K562 (cell line): ENCODE results near the gene SETD3. TPM values are rescaled to one million over a fixed set of nuclear protein-coding genes. Genes with fewer than 3 reads are reported as not detected.

Experiments used
- ATAC-seq: fragments of 200-7000 bp; cut with Tn5 transposase; 3 replicates; pipeline ENCODE4 v1.9.1; 2020; ENCODE audit warnings: moderate library complexity
- BruUV-seq: library from RNA; stranded (reverse); fragments of 400-500 nt; replicated peaks from 2 replicates; lab custom pipeline; 2021; lab: Mats Ljungman, UMichigan
- CTCF ChIA-PET: fragments of 300-600 bp; formaldehyde crosslinking; extraction: SDS; loops from one replicate; lab custom pipeline; 2021; ENCODE audit warnings: low intra/inter-chr PET ratio; lab: Yijun Ruan, JAX
- POLR2A ChIA-PET: fragments of 300-600, 350-650 bp; sonication (Branson Sonifier 250); formaldehyde crosslinking; extraction: SDS; loops from one replicate; lab custom pipeline; 2021; ENCODE audit warnings: antibody characterized with exemption, inconsistent platforms; lab: Yijun Ruan, JAX
- DNase-seq, 4 experiments: peaks; one replicate each; pipeline versions ENCODE4 v3.0.0 to v3.0.0-alpha.2; 2011 to 2018; ENCODE audit warnings: low spot score in 3 of 4, mixed read lengths in 3 of 4; ENCODE audit errors: extremely low read depth in 1 of 4
- FAIRE-seq: peaks from 2 replicates; lab custom pipeline; 2011; peaks lifted over from hg19 to GRCh38; lab: Jason Lieb, UNC
- H2AFZ ChIP-seq: 2 replicates; pipeline ENCODE4 v1.6.0; 2011; ENCODE audit warnings: low read depth, low read length, control low read depth, inconsistent platforms
- H3K27ac ChIP-seq: fragments of 200-600 bp; 3 replicates; pipeline ENCODE4 v1.8.0; 2011; ENCODE audit warnings: low read depth, mild to moderate bottlenecking, control low read depth, inconsistent platforms, low read length, moderate library complexity, mixed read lengths; ENCODE audit errors: extremely low read depth
- H3K27me3 ChIP-seq, 2 experiments: fragments of 300-600 bp in 1 of 2; 2 replicates in 1 of 2; 3 replicates in 1 of 2; pipeline versions ENCODE4 v1.6.0 to v1.8.0; 2011; ENCODE audit warnings: inconsistent platforms in 2 of 2, low read length in 2 of 2, mild to moderate bottlenecking in 1 of 2, mixed read lengths in 1 of 2, moderate library complexity in 1 of 2; ENCODE audit not compliant: control insufficient read depth in 2 of 2, insufficient read depth in 2 of 2
- H3K36me3 ChIP-seq: fragments of 300-600 bp; 3 replicates; pipeline ENCODE4 v1.8.0; 2011; ENCODE audit warnings: mild to moderate bottlenecking, low read length, inconsistent platforms; ENCODE audit not compliant: control insufficient read depth, insufficient read depth
- H3K4me1 ChIP-seq, 2 experiments: fragments of 200-600 bp in 1 of 2; replicated peaks in 1 of 2; 2 replicates in 1 of 2; 3 replicates in 1 of 2; pipeline versions ENCODE4 v1.5.1 to v1.8.0; 2011; ENCODE audit warnings: inconsistent platforms in 2 of 2, low read length in 2 of 2, mild to moderate bottlenecking in 1 of 2, mixed read lengths in 1 of 2, moderate library complexity in 1 of 2; ENCODE audit not compliant: control insufficient read depth in 2 of 2, insufficient read depth in 2 of 2
- H3K4me2 ChIP-seq: 2 replicates; pipeline ENCODE4 v1.6.1; 2011; ENCODE audit warnings: low read length, control low read depth, inconsistent platforms, mixed read lengths; ENCODE audit not compliant: insufficient read depth
- H3K4me3 ChIP-seq: fragments of 200-600 bp; sonication (generic), shearing (Covaris generic); 2 replicates; pipeline ENCODE4 v1.5.1; 2016; ENCODE audit warnings: control low read depth, inconsistent platforms
- H3K79me2 ChIP-seq: fragments of 200-600 bp; 3 replicates; pipeline ENCODE4 v1.8.0; 2011; ENCODE audit warnings: low read length, inconsistent platforms; ENCODE audit not compliant: control insufficient read depth, insufficient read depth
- H3K9ac ChIP-seq, 2 experiments: 2 replicates each; pipeline versions ENCODE4 v1.6.0 to v1.6.1; 2011; ENCODE audit warnings: low read depth in 2 of 2, low read length in 2 of 2, control low read depth in 1 of 2, inconsistent platforms in 1 of 2, mild to moderate bottlenecking in 1 of 2, mixed read lengths in 1 of 2; ENCODE audit not compliant: insufficient read depth in 1 of 2
- H3K9me1 ChIP-seq: one replicate; pipeline ENCODE4 v1.6.0; 2011; ENCODE audit warnings: inconsistent platforms, mild to moderate bottlenecking, low read length, moderate library complexity; ENCODE audit not compliant: control insufficient read depth, insufficient read depth
- H3K9me3 ChIP-seq: replicated peaks from 2 replicates; pipeline ENCODE4 v1.5.1; 2011; ENCODE audit warnings: low read depth, low read length, inconsistent platforms; ENCODE audit not compliant: control insufficient read depth, insufficient read depth
- H4K20me1 ChIP-seq: replicated peaks from 2 replicates; pipeline ENCODE4 v1.6.1; 2011; ENCODE audit warnings: low read length, inconsistent platforms, mixed read lengths; ENCODE audit not compliant: control insufficient read depth, insufficient read depth
- BCL6 ChIP-seq: fragments of 250-450 bp; sonication (Bioruptor Pico); IDR thresholded peaks from 2 replicates; pipeline ENCODE4 v1.4.0; 2020
- EWSR1 ChIP-seq: fragments of 450-650 bp; IDR thresholded peaks from 2 replicates; pipeline ENCODE4 v1.6.1; 2018; ENCODE audit warnings: borderline replicate concordance, mild to moderate bottlenecking, low read depth, moderate library complexity; ENCODE audit not compliant: partially characterized antibody
- GATAD2A ChIP-seq: fragments of 450-650 bp; IDR thresholded peaks from 2 replicates; pipeline ENCODE4 v1.6.1; 2017
- MCM5 ChIP-seq: fragments of 450-650 bp; IDR thresholded peaks from 2 replicates; pipeline ENCODE4 v1.6.1; 2016; ENCODE audit warnings: low read depth
- PHTF2 ChIP-seq: fragments of 250-450 bp; sonication (Bioruptor Pico); IDR thresholded peaks from 2 replicates; pipeline ENCODE4 v1.5.0; 2021; ENCODE audit warnings: mild to moderate bottlenecking
- SREBF2 ChIP-seq: sonication (generic); formaldehyde crosslinking; IDR thresholded peaks from 2 replicates; pipeline ENCODE4 v1.4.0; 2020; ENCODE audit warnings: mild to moderate bottlenecking, missing genetic modification reagents
- ZNF165 ChIP-seq: fragments of 250-450 bp; sonication (Bioruptor Pico); IDR thresholded peaks from 2 replicates; pipeline ENCODE4 v1.4.0; 2020; ENCODE audit warnings: borderline replicate concordance
- ZNF507 ChIP-seq: conservative IDR thresholded peaks from 2 replicates; pipeline ENCODE4 v1.6.1; 2017; ENCODE audit warnings: missing genetic modification characterization, missing compliant biosample characterization
- ZNF707 ChIP-seq: fragments of 250-450 bp; sonication (Bioruptor Pico); conservative IDR thresholded peaks from 2 replicates; pipeline ENCODE4 v1.8.0; 2022; ENCODE audit warnings: inconsistent platforms, mild to moderate bottlenecking, moderate library complexity
- WGBS: fragments of 100-300 bp; shearing (Covaris generic); methylation state at CpG from one replicate; pipeline ENCODE4 v1.1.6; 2016; ENCODE audit warnings: low coverage, mixed read lengths; ENCODE audit not compliant: insufficient coverage; ENCODE audit errors: missing lambda C conversion rate; 5-methylcytosine and 5-hydroxymethylcytosine counted together
- in situ Hi-C: fragments of 300-500 bp; cut with MboI; formaldehyde crosslinking; loops from 4 replicates; pipeline ENCODE4 v1.15.0; 2018; ENCODE audit warnings: inconsistent platforms, mixed read lengths
- intact Hi-C: fragments of 100-400 bp; cut with micrococcal nuclease; formaldehyde crosslinking; loops from 2 replicates; pipeline ENCODE4 v1.14.2; 2022
- polyA plus RNA-seq, 8 experiments: library from polyadenylated mRNA; depleted of rRNA in 4 of 8; stranded (reverse) in 5 of 8; unstranded in 3 of 8; fragments of >200 nt; fragmentation: Nextera tagmentation in 2 of 8; fragmentation: Illumina TruSeq in 1 of 8; extraction: Ambion mirVana in 2 of 8; extraction: Trizol in 1 of 8; gene quantifications; 2 replicates each; pipeline versions ENCODE4 v1.2.1 to v1.2.3, GENCODE V29; 2011 to 2014; ENCODE audit warnings: inconsistent platforms in 1 of 8, missing spikeins in 1 of 8
- total RNA-seq, 7 experiments: library from RNA; depleted of rRNA in 6 of 7; stranded (reverse); fragments of >200 nt in 6 of 7; fragmentation: Illumina TruSeq in 2 of 7; extraction: Trizol in 2 of 7; gene quantifications; 2 replicates each; pipeline versions ENCODE4 v1.2.1 to v1.2.3, GENCODE V29; 2011 to 2021; ENCODE audit warnings: low replicate concordance in 1 of 7
- TF ChIP-seq, protein P1 (sequence below): sonication (generic); formaldehyde crosslinking; IDR thresholded peaks from 2 replicates; pipeline ENCODE4 v1.8.1; 2023; ENCODE audit warnings: missing genetic modification reagents, mild to moderate bottlenecking, borderline replicate concordance
- TF ChIP-seq, protein P2 (sequence below): sonication (generic); formaldehyde crosslinking; IDR thresholded peaks from 2 replicates; pipeline ENCODE4 v1.4.0; 2020; ENCODE audit warnings: mild to moderate bottlenecking, missing genetic modification reagents
- TF ChIP-seq, protein P3 (sequence below): sonication (generic); formaldehyde crosslinking; IDR thresholded peaks from 2 replicates; pipeline ENCODE4 v1.8.0; 2023; ENCODE audit warnings: mild to moderate bottlenecking, missing genetic modification reagents

The SETD3 gene
- total and polyA plus RNA-seq, 9 of the 15 experiments (the other 6 are each of a cell fraction or from before 2014, with no cell fraction given) = 8.5 to 35.9 (median 26.5) TPM

DNA sequence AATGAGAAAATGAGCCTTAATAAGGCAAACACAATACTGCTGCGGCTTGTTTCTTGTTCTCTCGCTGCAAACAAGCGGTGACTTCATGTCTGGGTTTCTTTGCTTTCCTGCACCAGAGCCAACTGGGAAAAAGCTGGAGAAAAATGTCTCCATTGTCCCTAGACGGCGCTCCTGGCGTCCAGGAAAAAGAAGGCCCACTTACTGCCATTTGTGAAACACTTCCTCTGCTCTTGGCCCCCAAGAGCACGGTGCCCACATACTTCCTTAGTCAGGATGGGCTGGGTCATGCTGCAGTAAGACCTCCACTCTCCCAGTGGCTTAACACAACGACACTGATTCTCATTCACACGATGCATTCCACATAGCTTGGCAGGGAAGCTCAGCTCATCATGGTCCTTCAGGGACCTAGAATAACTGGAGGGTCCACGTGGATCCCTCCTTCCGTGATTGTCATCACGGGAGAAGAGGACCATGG lies 122.7 kb downstream of the SETD3 start:
- WGBS = 13% methylated on average over 10 of the region's 12 CpGs
- Histone ChIP-seq H3K9me1 (no peaks in the 10 kb centered on the region), H3K9ac (no peak overlapping the region), H3K79me2 (no peaks in the 10 kb centered on the region), H3K4me3 (no peak overlapping the region), H3K36me3 (no peaks in the 10 kb centered on the region), H3K27me3 (peaks cover 2 to 16% of the 10 kb centered on the region in 2 experiments; a peak in 2 of 5 replicates), H3K4me1 (peaks cover 3 to 11% of the 10 kb centered on the region in 2 experiments; a peak in 3 of 5 replicates), H2AFZ (no peak overlapping the region), H3K4me2 (no peak overlapping the region), H3K9me3 (no peaks in the 10 kb centered on the region), H3K27ac (no peak overlapping the region), H4K20me1 (no peaks in the 10 kb centered on the region; the same call in 1 of the 2 replicates)
- in situ Hi-C loops = no loop called here
- intact Hi-C loops = no loop called here
- no peak for ATAC-seq
- no peak for DNase-seq
- no TSS peak for BruUV-seq
- no peak for FAIRE-seq
- POLR2A ChIA-PET = interaction anchor here (0.6 kb wide), 2 partner anchors 18 to 853 kb away, joined by 3 read pairs; no protein-coding TSS in a partner anchor
- CTCF ChIA-PET = no interaction called here
- TF ChIP-seq BCL6 (CRISPR knock-in tag) (no peak), EWSR1 (no peak), MCM5 (no peak), GATAD2A (no peak), SREBF2 (CRISPR knock-in tag) (no peak), ZNF507 (tag) (no peak), ZNF707 (CRISPR knock-in tag) (no peak), PHTF2 (CRISPR knock-in tag) (no peak), ZNF165 (no peak)
- TF ChIP-seq, protein P1, sequence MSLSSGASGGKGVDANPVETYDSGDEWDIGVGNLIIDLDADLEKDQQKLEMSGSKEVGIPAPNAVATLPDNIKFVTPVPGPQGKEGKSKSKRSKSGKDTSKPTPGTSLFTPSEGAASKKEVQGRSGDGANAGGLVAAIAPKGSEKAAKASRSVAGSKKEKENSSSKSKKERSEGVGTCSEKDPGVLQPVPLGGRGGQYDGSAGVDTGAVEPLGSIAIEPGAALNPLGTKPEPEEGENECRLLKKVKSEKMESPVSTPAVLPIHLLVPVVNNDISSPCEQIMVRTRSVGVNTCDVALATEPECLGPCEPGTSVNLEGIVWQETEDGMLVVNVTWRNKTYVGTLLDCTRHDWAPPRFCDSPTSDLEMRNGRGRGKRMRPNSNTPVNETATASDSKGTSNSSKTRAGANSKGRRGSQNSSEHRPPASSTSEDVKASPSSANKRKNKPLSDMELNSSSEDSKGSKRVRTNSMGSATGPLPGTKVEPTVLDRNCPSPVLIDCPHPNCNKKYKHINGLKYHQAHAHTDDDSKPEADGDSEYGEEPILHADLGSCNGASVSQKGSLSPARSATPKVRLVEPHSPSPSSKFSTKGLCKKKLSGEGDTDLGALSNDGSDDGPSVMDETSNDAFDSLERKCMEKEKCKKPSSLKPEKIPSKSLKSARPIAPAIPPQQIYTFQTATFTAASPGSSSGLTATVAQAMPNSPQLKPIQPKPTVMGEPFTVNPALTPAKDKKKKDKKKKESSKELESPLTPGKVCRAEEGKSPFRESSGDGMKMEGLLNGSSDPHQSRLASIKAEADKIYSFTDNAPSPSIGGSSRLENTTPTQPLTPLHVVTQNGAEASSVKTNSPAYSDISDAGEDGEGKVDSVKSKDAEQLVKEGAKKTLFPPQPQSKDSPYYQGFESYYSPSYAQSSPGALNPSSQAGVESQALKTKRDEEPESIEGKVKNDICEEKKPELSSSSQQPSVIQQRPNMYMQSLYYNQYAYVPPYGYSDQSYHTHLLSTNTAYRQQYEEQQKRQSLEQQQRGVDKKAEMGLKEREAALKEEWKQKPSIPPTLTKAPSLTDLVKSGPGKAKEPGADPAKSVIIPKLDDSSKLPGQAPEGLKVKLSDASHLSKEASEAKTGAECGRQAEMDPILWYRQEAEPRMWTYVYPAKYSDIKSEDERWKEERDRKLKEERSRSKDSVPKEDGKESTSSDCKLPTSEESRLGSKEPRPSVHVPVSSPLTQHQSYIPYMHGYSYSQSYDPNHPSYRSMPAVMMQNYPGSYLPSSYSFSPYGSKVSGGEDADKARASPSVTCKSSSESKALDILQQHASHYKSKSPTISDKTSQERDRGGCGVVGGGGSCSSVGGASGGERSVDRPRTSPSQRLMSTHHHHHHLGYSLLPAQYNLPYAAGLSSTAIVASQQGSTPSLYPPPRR = no peak
- TF ChIP-seq, protein P2, sequence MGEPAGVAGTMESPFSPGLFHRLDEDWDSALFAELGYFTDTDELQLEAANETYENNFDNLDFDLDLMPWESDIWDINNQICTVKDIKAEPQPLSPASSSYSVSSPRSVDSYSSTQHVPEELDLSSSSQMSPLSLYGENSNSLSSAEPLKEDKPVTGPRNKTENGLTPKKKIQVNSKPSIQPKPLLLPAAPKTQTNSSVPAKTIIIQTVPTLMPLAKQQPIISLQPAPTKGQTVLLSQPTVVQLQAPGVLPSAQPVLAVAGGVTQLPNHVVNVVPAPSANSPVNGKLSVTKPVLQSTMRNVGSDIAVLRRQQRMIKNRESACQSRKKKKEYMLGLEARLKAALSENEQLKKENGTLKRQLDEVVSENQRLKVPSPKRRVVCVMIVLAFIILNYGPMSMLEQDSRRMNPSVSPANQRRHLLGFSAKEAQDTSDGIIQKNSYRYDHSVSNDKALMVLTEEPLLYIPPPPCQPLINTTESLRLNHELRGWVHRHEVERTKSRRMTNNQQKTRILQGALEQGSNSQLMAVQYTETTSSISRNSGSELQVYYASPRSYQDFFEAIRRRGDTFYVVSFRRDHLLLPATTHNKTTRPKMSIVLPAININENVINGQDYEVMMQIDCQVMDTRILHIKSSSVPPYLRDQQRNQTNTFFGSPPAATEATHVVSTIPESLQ (CRISPR knock-in tag) = no peak
- TF ChIP-seq, protein P3, sequence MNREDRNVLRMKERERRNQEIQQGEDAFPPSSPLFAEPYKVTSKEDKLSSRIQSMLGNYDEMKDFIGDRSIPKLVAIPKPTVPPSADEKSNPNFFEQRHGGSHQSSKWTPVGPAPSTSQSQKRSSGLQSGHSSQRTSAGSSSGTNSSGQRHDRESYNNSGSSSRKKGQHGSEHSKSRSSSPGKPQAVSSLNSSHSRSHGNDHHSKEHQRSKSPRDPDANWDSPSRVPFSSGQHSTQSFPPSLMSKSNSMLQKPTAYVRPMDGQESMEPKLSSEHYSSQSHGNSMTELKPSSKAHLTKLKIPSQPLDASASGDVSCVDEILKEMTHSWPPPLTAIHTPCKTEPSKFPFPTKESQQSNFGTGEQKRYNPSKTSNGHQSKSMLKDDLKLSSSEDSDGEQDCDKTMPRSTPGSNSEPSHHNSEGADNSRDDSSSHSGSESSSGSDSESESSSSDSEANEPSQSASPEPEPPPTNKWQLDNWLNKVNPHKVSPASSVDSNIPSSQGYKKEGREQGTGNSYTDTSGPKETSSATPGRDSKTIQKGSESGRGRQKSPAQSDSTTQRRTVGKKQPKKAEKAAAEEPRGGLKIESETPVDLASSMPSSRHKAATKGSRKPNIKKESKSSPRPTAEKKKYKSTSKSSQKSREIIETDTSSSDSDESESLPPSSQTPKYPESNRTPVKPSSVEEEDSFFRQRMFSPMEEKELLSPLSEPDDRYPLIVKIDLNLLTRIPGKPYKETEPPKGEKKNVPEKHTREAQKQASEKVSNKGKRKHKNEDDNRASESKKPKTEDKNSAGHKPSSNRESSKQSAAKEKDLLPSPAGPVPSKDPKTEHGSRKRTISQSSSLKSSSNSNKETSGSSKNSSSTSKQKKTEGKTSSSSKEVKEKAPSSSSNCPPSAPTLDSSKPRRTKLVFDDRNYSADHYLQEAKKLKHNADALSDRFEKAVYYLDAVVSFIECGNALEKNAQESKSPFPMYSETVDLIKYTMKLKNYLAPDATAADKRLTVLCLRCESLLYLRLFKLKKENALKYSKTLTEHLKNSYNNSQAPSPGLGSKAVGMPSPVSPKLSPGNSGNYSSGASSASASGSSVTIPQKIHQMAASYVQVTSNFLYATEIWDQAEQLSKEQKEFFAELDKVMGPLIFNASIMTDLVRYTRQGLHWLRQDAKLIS (CRISPR knock-in tag) = no peak
